Activated CD4-positive, alpha-beta T cell treated with anti-CD3 and anti-CD28 coated beads, Interleukin-2, amount 10 ng/mL, durations not matched to agents 24 days and 14 days (primary cell): ENCODE measurements around the gene RB1. TPM values are rescaled to one million over a fixed set of nuclear protein-coding genes. Genes with fewer than 3 reads are reported as not detected.

ENCODE experiments used
- DNase-seq: peaks from one replicate; pipeline ENCODE4 v3.0.0; 2022
- H3K27ac Mint-ChIP-seq: one replicate; pipeline ENCODE4 v1.8.0; 2022; ENCODE audit warnings: mild to moderate bottlenecking, mixed read lengths
- H3K27me3 Mint-ChIP-seq: one replicate; pipeline ENCODE4 v1.8.0; 2022; ENCODE audit warnings: mixed read lengths
- H3K36me3 Mint-ChIP-seq: one replicate; pipeline ENCODE4 v1.8.0; 2022; ENCODE audit warnings: low read depth, mild to moderate bottlenecking, mixed read lengths
- H3K4me1 Mint-ChIP-seq: one replicate; pipeline ENCODE4 v1.8.0; 2021; ENCODE audit warnings: mixed read lengths
- H3K4me3 Mint-ChIP-seq: one replicate; pipeline ENCODE4 v1.8.0; 2022; ENCODE audit warnings: mild to moderate bottlenecking, moderate library complexity, mixed read lengths
- H3K9me3 Mint-ChIP-seq: one replicate; pipeline ENCODE4 v1.8.0; 2021; ENCODE audit warnings: mixed read lengths
- intact Hi-C: fragments of 100-400 bp; cut with micrococcal nuclease; formaldehyde crosslinking; loops from one replicate; pipeline ENCODE4 v1.15.1; 2023
- total RNA-seq: library from RNA; stranded (reverse); gene quantifications from 2 replicates; pipeline ENCODE4 v1.2.3, GENCODE V29; 2022

Gene RB1
- 27.3 and 29.0 TPM in 2 replicates for total RNA-seq

- Mint-ChIP-seq H3K4me3 (peak within 1 kb of the TSS; percentile 87), H3K27me3 (no peaks in the 10 kb centered on the region), H3K9me3 (no peaks in the 10 kb centered on the region), H3K27ac (peak within 1 kb of the TSS; percentile 98), H3K36me3 (peaks cover 16% of the 10 kb centered on the region), H3K4me1 (peaks cover 21% of the 10 kb centered on the region)
- peak; percentile 97 for DNase-seq
- intact Hi-C loops = loop anchor here (1.0 to 10.0 kb wide), 8 partner anchors 38 to 1631 kb away; partner anchors contain the start of genes FNDC3A, ITM2B and SPRYD7
Observed at GRCh38 chr13:48303359-48304142, at the start of gene RB1. Gene RB1 (plus strand): TSS chr13:48303751. CDS start chr13:48303913, 162 bp downstream.

GRCh38 chr13:48253849-48254248 lies 49.7 kb upstream of the RB1 start:
- no peaks in the 10 kb centered on the region for H3K9me3 Mint-ChIP-seq
- peaks cover 39% of the 10 kb centered on the region for H3K36me3 Mint-ChIP-seq
- H3K27ac Mint-ChIP-seq = no peak overlapping the region
- peak; percentile 10 for DNase-seq
- no peaks in the 10 kb centered on the region for H3K27me3 Mint-ChIP-seq
- no peak overlapping the region for H3K4me3 Mint-ChIP-seq
- intact Hi-C loops = no loop called here
- H3K4me1 Mint-ChIP-seq = peaks cover 6% of the 10 kb centered on the region

GRCh38 chr13:48255090-48255489 lies 48.5 kb upstream of the RB1 start:
- no peaks in the 10 kb centered on the region for H3K9me3 Mint-ChIP-seq
- DNase-seq = peak; percentile 32
- H3K27ac Mint-ChIP-seq = no peak overlapping the region
- intact Hi-C loops = no loop called here
- H3K4me1 Mint-ChIP-seq = peaks cover 4% of the 10 kb centered on the region
- H3K4me3 Mint-ChIP-seq = no peak overlapping the region
- H3K27me3 Mint-ChIP-seq = no peaks in the 10 kb centered on the region
- H3K36me3 Mint-ChIP-seq = peaks cover 47% of the 10 kb centered on the region

- H3K4me1 Mint-ChIP-seq = peaks cover 4% of the 10 kb centered on the region
- H3K27ac Mint-ChIP-seq = no peak overlapping the region
- intact Hi-C loops = no loop called here
Observed at GRCh38 chr13:48255954-48256353, 47.6 kb upstream of the RB1 start.

GRCh38 chr13:48258002-48258401 lies 45.5 kb upstream of the RB1 start:
- intact Hi-C loops = no loop called here
- H3K4me1 Mint-ChIP-seq = peaks cover 3% of the 10 kb centered on the region
- H3K27me3 Mint-ChIP-seq = no peaks in the 10 kb centered on the region
- H3K9me3 Mint-ChIP-seq = peaks cover 4% of the 10 kb centered on the region
- H3K4me3 Mint-ChIP-seq = no peak overlapping the region
- no peak for DNase-seq
- H3K27ac Mint-ChIP-seq = no peak overlapping the region
- H3K36me3 Mint-ChIP-seq = peaks cover 64% of the 10 kb centered on the region

More at GRCh38 chr13:48255954-48256353, 47.6 kb upstream of the RB1 start:
- H3K4me3 Mint-ChIP-seq = no peak overlapping the region
- H3K9me3 Mint-ChIP-seq = no peaks in the 10 kb centered on the region
- no peak for DNase-seq
- no peaks in the 10 kb centered on the region for H3K27me3 Mint-ChIP-seq
- peaks cover 53% of the 10 kb centered on the region for H3K36me3 Mint-ChIP-seq

GRCh38 chr13:48258430-48258829 lies 45.1 kb upstream of the RB1 start:
- no peak for DNase-seq
- Mint-ChIP-seq H3K36me3 (peaks cover 67% of the 10 kb centered on the region), H3K9me3 (peaks cover 4% of the 10 kb centered on the region), H3K4me1 (peaks cover 3% of the 10 kb centered on the region), H3K27me3 (no peaks in the 10 kb centered on the region), H3K27ac (no peak overlapping the region), H3K4me3 (no peak overlapping the region)
- intact Hi-C loops = no loop called here

- Mint-ChIP-seq H3K4me1 (peaks cover 14% of the 10 kb centered on the region), H3K4me3 (no peak overlapping the region), H3K36me3 (peaks cover 69% of the 10 kb centered on the region), H3K27me3 (no peaks in the 10 kb centered on the region), H3K9me3 (peaks cover 4% of the 10 kb centered on the region), H3K27ac (no peak overlapping the region)
- DNase-seq = no peak
- intact Hi-C loops = no loop called here
Observed at GRCh38 chr13:48260970-48261369, 42.6 kb upstream of the RB1 start.

- peaks cover 59% of the 10 kb centered on the region for H3K36me3 Mint-ChIP-seq
- intact Hi-C loops = no loop called here
- H3K9me3 Mint-ChIP-seq = peaks cover 4% of the 10 kb centered on the region
- H3K4me3 Mint-ChIP-seq = no peak overlapping the region
- DNase-seq = no peak
- peaks cover 18% of the 10 kb centered on the region for H3K4me1 Mint-ChIP-seq
- H3K27ac Mint-ChIP-seq = no peak overlapping the region
- no peaks in the 10 kb centered on the region for H3K27me3 Mint-ChIP-seq
Observed at GRCh38 chr13:48263196-48263595, 40.4 kb upstream of the RB1 start.

- no peak overlapping the region for H3K4me3 Mint-ChIP-seq
- intact Hi-C loops = no loop called here
- peaks cover 4% of the 10 kb centered on the region for H3K9me3 Mint-ChIP-seq
- peaks cover 18% of the 10 kb centered on the region for H3K4me1 Mint-ChIP-seq
- no peak for DNase-seq
- H3K27ac Mint-ChIP-seq = no peak overlapping the region
- no peaks in the 10 kb centered on the region for H3K27me3 Mint-ChIP-seq
- H3K36me3 Mint-ChIP-seq = peaks cover 55% of the 10 kb centered on the region
Observed at GRCh38 chr13:48264058-48264457, 39.5 kb upstream of the RB1 start.

GRCh38 chr13:48265217-48265815 lies 38.2 kb upstream of the RB1 start:
- Mint-ChIP-seq H3K4me3 (peak overlapping the region; percentile 49), H3K36me3 (peaks cover 50% of the 10 kb centered on the region), H3K9me3 (peaks cover 4% of the 10 kb centered on the region), H3K4me1 (peaks cover 16% of the 10 kb centered on the region), H3K27me3 (no peaks in the 10 kb centered on the region), H3K27ac (peak overlapping the region; percentile 37)
- intact Hi-C loops = loop anchor here (1.0 kb wide), 1 partner anchor 39 kb away; no protein-coding TSS in a partner anchor
- peak; percentile 73 for DNase-seq

- Mint-ChIP-seq H3K27me3 (no peaks in the 10 kb centered on the region), H3K9me3 (peaks cover 4% of the 10 kb centered on the region), H3K4me1 (peaks cover 16% of the 10 kb centered on the region), H3K4me3 (no peak overlapping the region), H3K27ac (peak overlapping the region; percentile 7), H3K36me3 (peaks cover 43% of the 10 kb centered on the region)
- no peak for DNase-seq
- intact Hi-C loops = no loop called here
Observed at GRCh38 chr13:48266150-48266549, 37.4 kb upstream of the RB1 start.

GRCh38 chr13:48266701-48267639 lies 36.6 kb upstream of the RB1 start:
- H3K4me1 Mint-ChIP-seq = peaks cover 16% of the 10 kb centered on the region
- no peaks in the 10 kb centered on the region for H3K27me3 Mint-ChIP-seq

GRCh38 chr13:48268019-48268418 lies 35.5 kb upstream of the RB1 start:
- Mint-ChIP-seq H3K27me3 (no peaks in the 10 kb centered on the region), H3K9me3 (no peaks in the 10 kb centered on the region), H3K36me3 (peaks cover 30% of the 10 kb centered on the region), H3K27ac (no peak overlapping the region), H3K4me1 (peaks cover 15% of the 10 kb centered on the region), H3K4me3 (no peak overlapping the region)
- DNase-seq = no peak
- intact Hi-C loops = no loop called here

More at GRCh38 chr13:48266701-48267639, 36.6 kb upstream of the RB1 start:
- peaks cover 4% of the 10 kb centered on the region for H3K9me3 Mint-ChIP-seq
- peaks cover 41% of the 10 kb centered on the region for H3K36me3 Mint-ChIP-seq
- H3K27ac Mint-ChIP-seq = no peak overlapping the region
- intact Hi-C loops = no loop called here
- no peak overlapping the region for H3K4me3 Mint-ChIP-seq
- peak; percentile 33 for DNase-seq
